Raji (cell line): ENCODE measurements around the gene KREMEN1.

ENCODE experiments used
- POLR2A ChIP-seq: IDR thresholded peaks from 2 replicates; pipeline ENCODE4 v1.6.1; 2011; ENCODE audit warnings: low read depth, low read length, control low read depth; ENCODE audit not compliant: insufficient read depth

The KREMEN1 gene

DNA sequence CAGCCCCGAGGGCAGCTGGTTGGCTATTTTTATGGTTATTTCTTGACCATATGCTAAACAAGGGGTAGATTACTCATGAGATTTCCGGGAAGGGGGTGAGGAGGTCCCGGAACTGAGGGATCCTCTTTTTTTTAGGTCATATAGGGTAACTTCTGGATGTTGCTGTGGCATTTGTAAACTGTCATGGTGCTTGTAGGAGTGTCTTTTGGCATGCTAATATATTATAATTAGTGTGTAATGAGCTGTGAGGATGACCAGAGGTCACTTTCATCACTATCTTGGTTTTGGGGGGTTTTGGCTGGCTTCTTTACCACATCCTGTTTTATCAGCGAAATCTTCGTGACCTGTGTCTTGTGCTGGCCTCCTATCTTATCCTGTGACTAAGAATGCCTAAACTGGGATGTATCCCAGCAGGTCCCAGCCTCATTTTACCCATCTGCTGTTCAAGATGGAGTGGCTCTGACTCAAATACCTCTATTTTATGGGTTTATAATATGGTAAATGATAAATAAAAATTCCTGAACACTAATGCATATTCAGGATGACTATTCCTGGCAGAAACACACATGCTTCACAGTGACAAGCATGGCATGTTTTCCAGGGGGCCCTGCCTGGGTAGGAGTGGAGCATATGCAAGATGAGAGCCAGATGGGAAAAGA, 11.2 kb downstream of the KREMEN1 start:
- TF ChIP-seq POLR2A: no peak

DNA sequence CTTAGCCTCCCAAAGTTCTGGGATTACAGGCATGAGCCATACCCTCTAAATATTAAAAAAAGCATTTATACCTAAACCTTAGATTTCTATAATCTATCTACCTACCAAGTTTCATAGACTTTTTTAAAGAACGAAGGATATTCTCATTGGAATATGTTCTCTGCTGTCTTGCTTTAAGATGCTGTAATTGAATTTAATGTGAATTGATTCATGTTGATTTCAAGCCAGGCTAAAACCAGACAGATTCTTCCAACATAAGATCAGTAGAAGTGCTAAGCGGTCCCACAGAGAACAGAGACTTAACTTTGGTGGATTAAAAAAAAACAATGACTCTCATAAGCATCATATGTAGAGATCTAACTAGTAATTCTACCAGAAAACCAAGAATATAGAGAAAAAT, 14.2 kb downstream of the KREMEN1 start:
- no peak for TF ChIP-seq POLR2A

DNA sequence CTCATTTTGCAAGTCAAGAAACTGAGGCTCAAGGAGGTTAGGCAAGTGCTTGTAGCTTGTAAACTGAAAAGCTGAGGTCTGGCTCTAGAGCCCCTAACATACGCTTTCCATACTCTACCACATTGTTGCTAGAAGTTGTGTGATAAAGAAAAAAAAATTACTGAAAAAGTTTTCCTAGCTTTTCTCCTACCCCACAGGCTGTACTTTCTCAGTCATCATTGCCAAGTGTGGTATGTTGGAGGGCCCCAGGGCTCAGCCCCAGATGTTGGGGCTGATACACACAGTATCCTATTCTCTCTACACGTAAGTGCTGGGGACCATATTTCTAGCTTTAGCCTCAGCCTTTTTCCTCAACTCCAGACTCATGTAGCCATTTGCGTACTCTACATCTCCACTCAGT, 16.0 kb downstream of the KREMEN1 start:
- TF ChIP-seq POLR2A: no peak

DNA sequence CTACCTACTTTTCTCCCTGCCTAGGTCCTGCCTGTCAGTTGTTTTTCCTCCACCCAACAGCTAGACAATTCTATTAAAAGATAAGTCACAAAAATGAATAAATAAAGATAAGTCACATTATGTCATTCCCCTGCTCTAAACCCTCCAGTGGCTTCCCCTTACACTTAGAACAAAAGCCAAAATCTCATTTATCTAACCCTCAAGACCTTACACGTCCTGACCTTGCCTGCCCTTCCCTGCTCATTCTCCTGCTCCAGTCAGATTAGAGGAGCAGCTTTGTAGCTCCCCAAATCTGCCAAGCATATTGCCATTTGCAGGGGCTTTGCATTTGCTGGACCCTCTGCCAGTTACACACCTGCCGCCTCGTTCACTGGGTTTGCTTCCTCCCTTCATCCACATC, 16.7 kb downstream of the KREMEN1 start:
- TF ChIP-seq POLR2A: no peak

DNA sequence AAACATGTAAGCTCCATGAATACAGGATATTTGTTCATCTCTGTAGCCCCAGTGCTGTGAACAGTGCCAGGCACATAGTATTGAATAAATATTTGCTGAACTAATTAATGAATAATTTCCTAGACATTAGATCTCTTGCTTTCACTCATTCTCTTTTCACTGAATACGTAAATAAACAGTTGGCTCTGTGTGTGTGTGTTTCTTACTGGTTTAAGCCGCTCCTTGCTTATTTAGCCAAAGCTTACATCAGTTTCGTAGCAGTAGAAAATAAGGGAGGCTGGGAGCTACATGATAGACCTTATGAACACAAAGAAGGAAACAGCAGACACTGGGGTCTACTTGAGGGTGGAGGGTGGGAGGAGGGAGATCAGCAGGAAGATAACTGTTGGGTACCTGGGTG, 17.2 kb downstream of the KREMEN1 start:
- TF ChIP-seq POLR2A: no peak

DNA sequence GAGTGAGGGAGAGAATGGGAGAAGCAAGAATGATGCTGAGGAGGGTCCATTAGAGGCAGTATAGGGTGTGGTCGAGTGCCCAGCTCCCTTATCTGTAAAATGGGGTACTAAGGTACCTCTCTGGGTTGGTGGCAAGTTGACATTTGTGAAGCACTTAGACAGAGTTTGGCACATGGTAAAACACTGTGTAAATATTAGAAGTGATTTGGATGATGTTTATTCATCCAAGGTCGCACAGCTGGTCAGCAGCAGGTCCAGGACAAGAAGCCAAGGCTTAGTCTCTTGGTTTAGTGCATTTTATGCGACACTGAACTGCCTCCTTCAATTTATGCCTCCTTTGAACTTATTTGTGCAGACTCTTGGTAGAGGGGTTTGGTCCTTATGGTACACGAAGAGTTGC, 19.4 kb downstream of the KREMEN1 start:
- no peak for TF ChIP-seq POLR2A

DNA sequence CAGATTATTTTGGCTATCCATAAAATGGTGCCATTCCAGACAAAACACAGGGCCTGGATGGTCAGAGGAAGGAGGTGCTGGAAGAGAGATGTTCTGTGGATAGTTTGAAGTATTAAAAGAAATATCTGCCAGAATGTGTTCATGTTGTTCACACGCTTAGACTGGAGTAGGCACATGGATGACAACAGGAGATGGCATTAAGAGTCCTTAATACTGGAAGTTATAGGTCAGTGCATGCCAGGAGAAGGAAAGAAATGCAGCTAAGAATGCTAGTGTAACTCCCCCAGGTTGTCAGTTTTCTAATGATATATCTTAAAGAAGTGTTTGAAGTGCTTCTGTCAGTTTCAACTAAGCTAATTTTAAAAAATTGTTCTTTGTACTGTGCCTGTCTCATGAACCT, 20.2 kb downstream of the KREMEN1 start:
- TF ChIP-seq POLR2A: no peak

DNA sequence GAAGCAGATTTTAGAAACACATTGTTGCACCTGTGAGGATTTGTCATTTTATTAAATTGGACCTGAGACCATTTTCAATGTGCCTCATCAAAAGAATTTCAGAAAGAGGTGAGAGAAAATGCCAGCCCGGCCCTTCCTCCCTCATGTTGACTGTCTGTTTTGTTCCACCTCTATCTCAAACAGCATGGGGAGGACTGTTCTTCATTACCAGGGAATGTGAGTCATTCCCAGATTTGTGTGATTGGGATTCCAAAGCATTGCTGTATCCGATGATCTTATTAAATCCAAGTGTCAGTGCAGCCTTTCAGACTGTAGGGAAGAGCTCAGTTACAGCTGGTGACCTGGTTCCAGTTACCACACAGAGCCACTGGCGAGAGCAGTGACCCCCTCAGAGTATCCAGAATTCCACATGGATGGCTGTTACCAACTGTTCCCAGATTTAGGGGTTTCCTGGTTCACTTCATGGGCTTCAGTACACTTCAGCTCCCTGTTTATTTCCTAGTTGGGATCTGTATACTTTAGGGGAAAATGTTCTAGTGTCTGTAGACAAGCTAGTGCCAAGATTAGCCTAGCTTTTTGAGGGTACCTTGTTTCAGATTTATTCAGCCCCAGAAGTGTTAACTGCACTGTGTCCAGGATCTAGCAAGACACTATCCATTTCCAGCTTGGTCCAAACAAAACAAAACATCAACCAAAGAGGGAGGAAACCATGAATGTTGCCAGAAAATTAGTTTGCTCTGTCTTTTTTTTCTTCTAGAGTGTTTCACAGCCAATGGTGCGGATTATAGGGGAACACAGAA, 20.9 kb downstream of the KREMEN1 start:
- TF ChIP-seq POLR2A: no peak

DNA sequence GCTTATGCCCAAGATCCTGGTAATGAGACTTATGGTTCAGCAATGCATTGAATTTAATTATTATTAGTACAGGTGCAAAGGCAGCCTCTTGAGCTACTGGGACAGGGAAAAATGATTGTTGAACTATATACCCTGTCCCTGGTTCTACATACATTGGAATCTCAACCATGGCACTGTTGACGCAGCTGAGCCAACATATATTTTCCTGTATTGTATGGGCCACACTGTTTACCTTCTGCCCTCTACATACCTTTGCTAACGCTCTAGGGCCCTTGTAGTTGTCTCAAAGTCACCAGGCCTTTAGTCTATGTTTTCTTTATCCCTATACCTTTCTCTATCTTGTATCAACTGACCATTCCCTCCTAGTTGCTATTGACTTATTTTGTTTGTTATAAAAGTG, 22.6 kb downstream of the KREMEN1 start:
- no peak for TF ChIP-seq POLR2A

DNA sequence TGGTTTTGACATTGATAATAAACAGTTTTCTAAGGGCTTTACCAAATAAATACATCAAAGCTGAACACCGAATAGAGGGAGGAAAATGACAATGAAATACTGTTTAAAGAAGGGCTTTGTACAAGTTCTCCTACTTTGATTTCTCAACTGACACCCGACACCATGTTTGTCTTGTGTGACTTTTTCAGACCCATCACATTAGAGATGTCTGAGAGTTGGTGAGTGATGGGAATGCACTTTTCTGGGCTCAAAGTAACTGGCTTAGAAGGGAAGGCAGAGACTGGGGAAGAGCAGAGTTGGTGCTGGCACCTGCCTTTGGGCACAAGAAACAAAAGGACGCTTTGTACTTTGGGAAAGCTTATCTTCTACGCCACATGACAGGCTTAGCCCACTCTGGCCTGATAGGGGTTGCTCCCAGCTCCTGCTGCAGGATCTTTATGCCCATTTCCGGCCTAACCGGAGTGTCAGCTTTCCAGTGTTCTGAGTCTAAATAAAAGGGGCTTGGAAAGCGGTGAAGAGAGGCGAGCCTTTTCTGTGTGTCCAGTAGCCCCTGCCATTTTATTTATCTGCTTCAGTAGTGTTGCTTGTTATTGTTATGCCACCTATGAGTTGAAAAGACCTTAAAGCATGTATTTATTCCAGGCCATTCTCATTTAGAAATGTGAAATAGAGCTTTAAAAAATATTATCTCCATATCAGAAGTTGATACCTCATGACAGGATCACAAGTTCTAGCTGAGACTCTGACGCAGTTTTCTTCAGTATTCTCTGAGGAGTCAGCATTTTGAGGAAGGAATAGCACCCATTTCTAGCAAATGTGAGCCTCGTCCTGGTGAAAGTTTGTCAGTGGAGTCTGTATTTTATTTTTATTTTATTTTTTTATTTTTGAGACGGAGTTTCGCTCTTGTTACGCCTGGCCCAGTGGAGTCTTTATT, 24.2 kb downstream of the KREMEN1 start:
- no peak for TF ChIP-seq POLR2A

DNA sequence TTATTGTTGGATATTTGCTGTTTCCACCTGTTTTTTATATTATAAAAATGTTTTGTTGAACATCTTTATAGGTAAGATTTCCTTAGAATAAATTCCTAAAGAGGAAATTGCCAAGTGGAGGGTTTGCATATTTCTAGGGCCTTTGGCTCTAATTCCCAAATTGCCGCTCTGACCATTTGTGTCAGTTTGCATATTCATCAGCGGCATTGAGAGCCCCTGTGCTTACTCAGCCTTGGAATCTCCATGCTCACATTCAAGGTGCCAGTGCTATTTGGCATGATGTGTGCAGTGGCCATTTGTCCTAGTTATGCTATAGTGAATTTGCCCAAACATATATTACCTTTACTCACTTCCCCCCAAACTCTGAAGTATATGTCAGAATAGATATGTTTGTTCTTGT, 25.5 kb downstream of the KREMEN1 start:
- no peak for TF ChIP-seq POLR2A

DNA sequence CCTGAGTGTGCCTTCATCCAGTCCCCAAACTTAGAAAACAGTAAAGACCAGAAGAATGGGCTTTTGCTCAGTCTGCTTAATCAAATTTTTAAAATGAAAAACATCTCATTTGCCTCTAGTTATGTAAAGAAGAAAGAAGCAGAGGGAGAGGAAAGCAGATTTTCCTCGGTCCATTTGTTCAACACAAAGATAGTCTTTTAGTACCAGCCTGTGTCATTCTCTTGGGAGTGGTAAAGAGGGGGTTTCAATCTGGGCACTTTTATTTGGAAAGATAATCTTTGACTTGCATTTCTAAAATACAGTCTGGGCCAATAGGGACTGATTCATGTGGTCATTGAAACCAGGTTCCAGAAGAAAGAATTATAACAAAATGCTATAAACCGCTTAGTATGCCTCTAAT, 29.5 kb downstream of the KREMEN1 start:
- TF ChIP-seq POLR2A: no peak

DNA sequence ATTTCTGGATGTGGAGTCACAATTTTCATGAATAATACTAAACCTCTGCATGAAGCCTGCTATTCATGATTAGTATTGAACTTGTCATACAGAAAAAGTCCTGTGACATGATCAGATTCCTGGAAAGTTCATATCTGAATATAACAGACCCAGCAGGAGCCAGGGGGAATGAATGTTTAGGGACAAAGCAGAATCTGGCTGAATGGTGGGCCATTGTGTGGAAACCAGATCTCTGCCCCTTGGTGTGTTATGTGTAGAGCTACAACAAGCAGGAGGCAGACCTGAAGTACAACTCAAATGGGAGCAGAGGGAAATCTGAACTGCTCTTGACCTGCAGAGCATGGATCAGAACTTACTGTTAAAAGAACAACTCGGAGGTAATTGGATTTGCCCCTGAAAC, 30.3 kb downstream of the KREMEN1 start:
- TF ChIP-seq POLR2A: no peak

DNA sequence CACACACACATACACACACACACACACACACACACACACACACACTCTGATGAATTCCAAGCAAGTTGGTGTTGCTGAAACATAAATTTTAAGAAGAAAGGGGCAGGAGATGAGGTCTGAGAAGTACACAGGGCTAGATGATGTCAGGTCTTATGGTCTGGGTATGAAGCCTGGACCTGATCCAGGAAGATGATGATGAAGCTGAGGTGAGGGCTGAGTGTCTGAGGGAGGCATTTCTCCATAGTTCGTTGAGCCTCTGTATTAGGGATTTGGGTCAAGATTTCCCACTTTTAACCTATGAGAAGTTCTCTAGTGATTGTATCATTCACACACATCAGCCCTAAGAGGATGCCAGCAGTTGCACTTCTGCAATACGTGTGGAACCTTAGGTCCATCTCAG, 32.6 kb downstream of the KREMEN1 start:
- no peak for TF ChIP-seq POLR2A

DNA sequence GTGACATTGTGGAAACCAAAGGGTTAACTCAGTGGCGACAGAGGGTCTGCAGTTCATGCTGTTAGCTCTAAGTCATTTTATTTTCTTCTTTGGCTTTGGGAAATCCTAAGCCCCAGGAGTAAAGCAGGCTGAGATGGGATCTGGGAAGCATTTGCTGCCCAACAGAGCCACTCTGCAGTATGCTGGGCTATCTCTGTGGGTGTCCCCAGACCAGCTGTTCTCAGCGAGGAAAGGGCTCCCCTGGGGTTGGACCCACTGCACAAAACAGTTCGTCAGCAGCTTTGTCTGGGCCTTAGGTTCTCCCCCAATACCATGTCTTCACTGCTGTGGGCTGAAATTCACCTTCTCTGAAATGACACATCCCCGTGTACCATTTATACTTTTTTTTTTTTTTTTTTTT, 34.0 kb downstream of the KREMEN1 start:
- TF ChIP-seq POLR2A: no peak

DNA sequence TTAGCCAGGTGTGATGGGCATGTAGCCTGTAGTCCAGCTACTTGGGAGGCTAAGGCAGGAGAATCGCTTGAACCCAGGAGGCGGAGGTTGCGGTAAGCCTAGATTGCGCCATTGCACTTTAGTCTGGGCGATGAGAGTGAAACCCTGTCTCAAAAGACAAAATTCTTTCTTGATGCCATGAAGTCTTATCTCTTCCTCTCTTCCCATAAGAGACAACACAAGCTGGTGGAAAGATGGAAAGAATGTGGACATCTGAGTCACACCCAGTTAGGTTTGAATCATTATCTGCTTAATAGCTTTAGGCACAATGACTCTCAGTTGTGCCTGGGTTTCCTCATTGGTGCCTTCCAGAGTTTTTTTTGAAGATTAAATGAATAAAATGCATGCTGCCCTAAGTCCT, 35.3 kb downstream of the KREMEN1 start:
- no peak for TF ChIP-seq POLR2A
